Glomerular visceral epithelial cell (primary cell): ENCODE data around the gene PGAM4.
"Not testable (repeated sequence)": the region's sequence is repeated elsewhere in the genome, so short reads cannot be mapped to it uniquely, and the experiment has no call there.

Experiments
- DNase-seq: peaks from one replicate; pipeline ENCODE4 v3.0.0-alpha.2; 2016; ENCODE audit errors: extremely low spot score

The PGAM4 gene

GRCh38 chrX:77969538-77969937, at the start of gene PGAM4:
TSS of gene PGAM4 (minus strand) at chrX:77969638. CDS start at chrX:77969638, 0 bp downstream.
- DNase-seq, result no peak

- no peak for DNase-seq
These were observed 42.4 kb upstream of the PGAM4 start for GRCh38 chrX:78011846-78012245.

GRCh38 chrX:77979870-77980269, 10.4 kb upstream of the PGAM4 start:
- no peak for DNase-seq

- DNase-seq, result no peak
These were observed 8.1 kb upstream of the PGAM4 start for GRCh38 chrX:77977518-77977917.

GRCh38 chrX:77977095-77977494, 7.7 kb upstream of the PGAM4 start:
- DNase-seq, result no peak

GRCh38 chrX:77975755-77976154, 6.3 kb upstream of the PGAM4 start:
- DNase-seq, result no peak

- no peak for DNase-seq
These were observed 1.8 kb downstream of the PGAM4 start for GRCh38 chrX:77967631-77968030.

GRCh38 chrX:77966361-77966760, 3.1 kb downstream of the PGAM4 start:
- no peak for DNase-seq

GRCh38 chrX:77962068-77962902, 7.2 kb downstream of the PGAM4 start:
- DNase-seq, result no peak

- no peak for DNase-seq
These were observed 8.4 kb downstream of the PGAM4 start for GRCh38 chrX:77961063-77961462.

- DNase-seq, result no peak
These were observed 8.9 kb downstream of the PGAM4 start for GRCh38 chrX:77960567-77960966.

GRCh38 chrX:77953708-77954107, 15.7 kb downstream of the PGAM4 start:
- DNase-seq, result no peak

GRCh38 chrX:77953302-77953701, 16.1 kb downstream of the PGAM4 start:
- no peak for DNase-seq

GRCh38 chrX:77952173-77952572, 17.3 kb downstream of the PGAM4 start:
- no peak for DNase-seq

- DNase-seq, result no peak
These were observed 19.6 kb downstream of the PGAM4 start for GRCh38 chrX:77949840-77950239.

- no peak for DNase-seq
These were observed 22.9 kb downstream of the PGAM4 start for GRCh38 chrX:77946571-77946970.

GRCh38 chrX:77945910-77946545, 23.4 kb downstream of the PGAM4 start:
- DNase-seq, result no peak

GRCh38 chrX:77945031-77945430, 24.4 kb downstream of the PGAM4 start:
- DNase-seq, result not testable (repeated sequence)

- DNase-seq, result no peak
These were observed 31.3 kb downstream of the PGAM4 start for GRCh38 chrX:77938083-77938680.

- no peak for DNase-seq
These were observed 32.1 kb downstream of the PGAM4 start for GRCh38 chrX:77937291-77937690.

- no peak for DNase-seq
These were observed 33.1 kb downstream of the PGAM4 start for GRCh38 chrX:77936299-77936698.

GRCh38 chrX:77935886-77936285, 33.6 kb downstream of the PGAM4 start:
- no peak for DNase-seq

GRCh38 chrX:77930581-77930980, 38.9 kb downstream of the PGAM4 start:
- DNase-seq, result no peak
